ENCODE results near the gene IPPK. TPM values are rescaled to one million over a fixed set of nuclear protein-coding genes. Genes with fewer than 3 reads are reported as not detected.

The IPPK gene
- total and polyA plus RNA-seq, 2 of the 8 experiments (the other 6 are each of a cell fraction or from before 2014, with no cell fraction given): 10.5 to 13.6 TPM

GRCh38 chr9:92671323-92671722 lies 1.4 kb upstream of the IPPK start:
- H2BK20ac ChIP-seq (ENCODE audit: low read length): no peak overlapping the region
- no peaks in the 10 kb centered on the region; a peak in 1 of 8 replicates for H3K36me3 ChIP-seq (ENCODE audit: control insufficient read depth in 2 of 4, insufficient read depth in 4 of 4, low read length in 3 of 4)
- peak overlapping the region in 3 of 4 experiments; percentile 79 to 99 (median 99); a peak in 5 of 8 replicates for H3K4me3 ChIP-seq (ENCODE audit: extremely low read depth in 1 of 4, insufficient read depth in 2 of 4, low read depth in 3 of 4, low read length in 4 of 4)
- H3K27ac ChIP-seq (ENCODE audit: low read depth, low read length): no peak overlapping the region
- H2BK5ac ChIP-seq (ENCODE audit: low read depth, low read length): no peak overlapping the region
- H2BK12ac ChIP-seq (ENCODE audit: low read depth, low read length): no peak overlapping the region
- 84% methylated on average over 4 of the region's 4 CpGs; no CpG with 5 or more reads in 1 of the 2 experiments for WGBS, 2 experiments (ENCODE audit: extremely low coverage in 1 of 2, insufficient coverage in 1 of 2, insufficient read length in 1 of 2, insufficient replicate concordance in 2 of 2, low coverage in 1 of 2, low lambda C conversion rate in 2 of 2, missing lambda C conversion rate in 1 of 2)
- FAIRE-seq (no peak), DNase-seq (ENCODE audit: low read depth in 1 of 2, low spot score in 2 of 2) (no peak)
- H3K4me1 ChIP-seq (replicated peaks in 1 of 4; ENCODE audit: control insufficient read depth in 3 of 4, insufficient read depth in 4 of 4, low read length in 3 of 4): peaks cover 0 to 8% (median 3%) of the 10 kb centered on the region in 4 experiments; a peak in 5 of 7 replicates
- no peak overlapping the region for H3K9ac ChIP-seq (replicated peaks in 1 of 4; ENCODE audit: extremely low read depth in 1 of 4, low read depth in 3 of 4, low read length in 3 of 4)
- H3K18ac ChIP-seq (ENCODE audit: extremely low read depth, low read length): no peak overlapping the region
- no peak overlapping the region for H4K91ac ChIP-seq (replicated peaks; ENCODE audit: insufficient read length, low read length)
- no peak overlapping the region for H4K8ac ChIP-seq (ENCODE audit: extremely low read depth, insufficient read depth, low read length)
- H3K4me2 ChIP-seq (ENCODE audit: insufficient read depth in 1 of 2, low read depth in 2 of 2, low read length in 2 of 2): peak overlapping the region; percentile 71 to 81; a peak in 3 of 4 replicates
- H3K23ac ChIP-seq (ENCODE audit: insufficient read length): no peak overlapping the region
- peaks cover 13% of the 10 kb centered on the region for H3K79me1 ChIP-seq (ENCODE audit: low read depth, low read length)
- no peak overlapping the region for H3K4ac ChIP-seq (replicated peaks; ENCODE audit: insufficient read length, low read depth, low read length)
- no peak overlapping the region for H2AFZ ChIP-seq (ENCODE audit: low read length)
- H3K56ac ChIP-seq (replicated peaks; ENCODE audit: insufficient read length, low read depth, low read length): no peak overlapping the region
- H3K14ac ChIP-seq (ENCODE audit: insufficient read length): no peak overlapping the region
- H4K5ac ChIP-seq (ENCODE audit: insufficient read length, low read depth, low read length): no peak overlapping the region
- peaks cover 0 to 31% of the 10 kb centered on the region in 2 experiments; a peak in 2 of 4 replicates for H3K79me2 ChIP-seq (ENCODE audit: control insufficient read depth in 1 of 2, insufficient read depth in 2 of 2, low read length in 2 of 2)
- H3K9me3 ChIP-seq (ENCODE audit: insufficient read depth in 2 of 2, low read depth in 1 of 2, low read length in 1 of 2): no peaks in the 10 kb centered on the region
- H2BK120ac ChIP-seq (replicated peaks; ENCODE audit: low read depth, low read length): no peak overlapping the region
- POLR2A ChIA-PET (ENCODE audit: partially characterized antibody): interaction anchor here (1.2 to 1.6 kb wide), 2 partner anchors 8 to 18 kb away, joined by 4 to 6 read pairs; no protein-coding TSS in a partner anchor
- H4K20me1 ChIP-seq (replicated peaks in 1 of 2; ENCODE audit: control insufficient read depth in 1 of 2, insufficient read depth in 2 of 2, low read length in 2 of 2): peaks cover 3 to 16% of the 10 kb centered on the region in 2 experiments
- no peak overlapping the region for H2AK5ac ChIP-seq (ENCODE audit: low read depth, low read length)
- H2BK15ac ChIP-seq (ENCODE audit: low read length): no peak overlapping the region
- TF ChIP-seq KDM5A (IDR thresholded peaks at IDR 0.05; ENCODE audit: low read length): no peak
- TF ChIP-seq JUN (IDR thresholded peaks at IDR 0.05; ENCODE audit: low read depth, low read length): no peak
- no peak for TF ChIP-seq JUND (IDR thresholded peaks at IDR 0.05; ENCODE audit: low read length)
- TF ChIP-seq CBX8 (IDR thresholded peaks at IDR 0.05; ENCODE audit: borderline replicate concordance, low read depth, low read length): no peak
- TF ChIP-seq SRF (IDR thresholded peaks at IDR 0.05; ENCODE audit: low read depth, low read length): no peak
- no peak for TF ChIP-seq TAF7 (optimal IDR thresholded peaks at IDR 0.05; ENCODE audit: borderline replicate concordance, low read depth, low read length)
- TF ChIP-seq RBBP5 (IDR thresholded peaks at IDR 0.05; ENCODE audit: borderline replicate concordance, low read depth, low read length): no peak
- no peak for TF ChIP-seq SP1 (IDR thresholded peaks at IDR 0.05; ENCODE audit: low read depth, low read length)
- TF ChIP-seq RNF2 (IDR thresholded peaks at IDR 0.05; ENCODE audit: borderline replicate concordance, low read depth, low read length, missing control alignments, poor library complexity, severe bottlenecking): no peak
- no peak for TF ChIP-seq KDM4A (IDR thresholded peaks at IDR 0.05; ENCODE audit: low read depth, low read length, severe bottlenecking)
- TF ChIP-seq E2F6 (IDR thresholded peaks at IDR 0.05): no peak
- CTCF ChIA-PET (ENCODE audit: partially characterized antibody): interaction anchor here (1.0 to 2.1 kb wide), 7 partner anchors 8 to 44 kb away, joined by 3 to 7 read pairs (median 4); no protein-coding TSS in a partner anchor
- H3K27me3 ChIP-seq (replicated peaks in 1 of 4; ENCODE audit: control insufficient read depth in 3 of 4, extremely low read depth in 1 of 4, insufficient read depth in 3 of 4, low read length in 3 of 4): no peaks in the 10 kb centered on the region
- H3K23me2 ChIP-seq (ENCODE audit: low read depth, low read length): peaks cover 10% of the 10 kb centered on the region

Measured in H1 (cell line).